Esophagus (tissue), 2 donors: ENCODE measurements around the gene MMD. TPM values are rescaled to one million over a fixed set of nuclear protein-coding genes. Genes with fewer than 3 reads are reported as not detected.
"Not testable (repeated sequence)": the region's sequence is repeated elsewhere in the genome, so short reads cannot be mapped to it uniquely, and the experiment has no call there.

ENCODE experiments used
- H3K27ac ChIP-seq, 2 donors: one replicate each; pipeline ENCODE4 v1.5.1; 2013; ENCODE audit warnings: low read depth in 2 of 2, mild to moderate bottlenecking in 2 of 2, inconsistent platforms in 1 of 2, low read length in 1 of 2, moderate library complexity in 1 of 2
- H3K27me3 ChIP-seq, 2 donors: one replicate each; pipeline ENCODE4 v1.6.1; 2013; ENCODE audit warnings: low read length in 2 of 2, control low read depth in 1 of 2, mild to moderate bottlenecking in 1 of 2; ENCODE audit not compliant: insufficient read depth in 2 of 2, control insufficient read depth in 1 of 2
- H3K36me3 ChIP-seq, 2 donors: one replicate each; pipeline ENCODE4 v1.6.1; 2013; ENCODE audit warnings: low read length in 1 of 2; ENCODE audit not compliant: control insufficient read depth in 2 of 2, insufficient read depth in 2 of 2
- H3K4me1 ChIP-seq, 2 donors: one replicate each; pipeline ENCODE4 v1.6.1; 2013; ENCODE audit warnings: low read length in 1 of 2; ENCODE audit not compliant: control insufficient read depth in 2 of 2, insufficient read depth in 2 of 2
- H3K4me3 ChIP-seq, 2 donors: one replicate each; pipeline ENCODE4 v1.5.1; 2013; ENCODE audit warnings: low read length in 2 of 2, mild to moderate bottlenecking in 2 of 2, low read depth in 1 of 2, moderate library complexity in 1 of 2
- H3K9me3 ChIP-seq, 2 donors: one replicate each; pipeline ENCODE4 v1.6.1; 2013; ENCODE audit warnings: mild to moderate bottlenecking in 2 of 2, low read depth in 1 of 2, low read length in 1 of 2, moderate library complexity in 1 of 2; ENCODE audit not compliant: control insufficient read depth in 2 of 2, insufficient read depth in 1 of 2
- WGBS, 2 donors: extraction: QIAGEN DNeasy Blood & Tissue Kit; methylation state at CpG; one replicate each; pipeline ENCODE4 v1.1.7; 2013; 5-methylcytosine and 5-hydroxymethylcytosine counted together
- polyA plus RNA-seq, 2 donors: library from polyadenylated mRNA; stranded (reverse); fragments of 200-250 nt; gene quantifications; one replicate each; pipeline ENCODE4 v1.2.3, GENCODE V29; 2013
- donor health status: healthy with polysubstance abuse.
- donor health status: Bipolar disorder and iron deficiency.

MMD gene
- polyA plus RNA-seq, 2 donors: 2.7 to 3.5 TPM

DNA sequence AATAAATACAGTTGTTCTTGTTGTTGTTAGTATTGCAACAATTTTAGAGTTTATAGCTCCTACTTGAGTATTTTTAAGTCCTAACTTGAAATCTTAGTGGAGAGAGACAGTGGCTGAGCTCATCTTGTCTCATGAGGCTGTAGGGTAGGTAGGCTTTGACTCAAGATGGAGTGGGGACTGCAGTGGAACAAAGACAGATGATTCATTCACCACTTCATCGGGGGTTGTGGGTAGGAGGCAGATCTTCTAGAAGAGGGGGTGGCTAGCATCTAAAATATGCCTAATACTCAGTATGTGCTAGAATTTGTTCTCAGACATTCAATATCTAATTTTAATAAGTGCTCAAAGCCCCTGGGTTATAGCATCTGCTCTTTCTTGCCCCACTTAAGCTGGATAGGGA, 13.1 kb upstream of the MMD start:
- no peaks in the 10 kb centered on the region for H3K36me3 ChIP-seq
- H3K4me1 ChIP-seq: no peaks in the 10 kb centered on the region
- no peak overlapping the region for H3K27ac ChIP-seq
- WGBS, 2 donors: 63 to 74% methylated on average over 1 of the region's 1 CpG
- H3K9me3 ChIP-seq: no peaks in the 10 kb centered on the region
- H3K27me3 ChIP-seq: no peaks in the 10 kb centered on the region
- no peak overlapping the region for H3K4me3 ChIP-seq

DNA sequence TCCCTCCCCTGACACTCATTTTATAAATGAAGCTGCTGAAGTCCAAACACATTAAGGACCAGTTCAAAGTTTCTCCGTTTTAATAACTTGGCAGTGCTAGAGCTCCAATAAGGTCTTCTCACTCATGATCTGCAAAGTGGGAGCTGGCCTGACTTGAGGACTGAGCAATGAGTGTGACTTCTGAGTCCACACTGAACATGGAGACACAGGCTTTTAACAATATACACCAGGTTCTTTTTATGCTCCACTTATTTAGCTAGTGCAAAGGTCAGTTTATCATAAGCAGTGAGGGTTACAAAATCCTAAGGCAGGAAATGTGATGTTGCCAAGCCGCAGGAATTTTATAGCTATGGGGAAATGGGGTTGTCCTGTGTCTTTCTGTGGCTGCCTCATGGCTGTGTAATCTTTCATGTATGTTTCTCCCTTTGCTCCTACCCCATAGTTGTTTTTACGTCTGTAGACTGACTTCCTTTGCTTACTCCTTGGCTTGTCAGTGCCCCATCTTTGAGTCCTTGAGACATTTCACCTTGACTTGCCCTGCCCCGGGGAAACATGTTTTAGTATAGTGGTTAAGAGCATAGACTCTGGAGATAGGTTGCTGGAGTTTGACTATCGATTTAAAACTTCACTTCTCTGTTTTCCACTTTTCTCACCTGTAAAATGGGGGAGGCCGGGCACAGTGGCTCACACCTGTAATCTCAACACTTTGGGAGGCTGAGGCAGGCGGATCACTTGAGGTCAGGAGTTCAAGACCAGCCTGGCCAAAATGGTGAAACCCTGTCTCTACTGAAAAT, 12.2 kb upstream of the MMD start:
- H3K9me3 ChIP-seq: no peaks in the 10 kb centered on the region
- no peaks in the 10 kb centered on the region for H3K27me3 ChIP-seq
- H3K36me3 ChIP-seq: no peaks in the 10 kb centered on the region
- no peak overlapping the region for H3K4me3 ChIP-seq
- H3K4me1 ChIP-seq: no peaks in the 10 kb centered on the region
- WGBS, 2 donors: 62 to 68% methylated on average over 7 of the region's 7 CpGs
- no peak overlapping the region for H3K27ac ChIP-seq

DNA sequence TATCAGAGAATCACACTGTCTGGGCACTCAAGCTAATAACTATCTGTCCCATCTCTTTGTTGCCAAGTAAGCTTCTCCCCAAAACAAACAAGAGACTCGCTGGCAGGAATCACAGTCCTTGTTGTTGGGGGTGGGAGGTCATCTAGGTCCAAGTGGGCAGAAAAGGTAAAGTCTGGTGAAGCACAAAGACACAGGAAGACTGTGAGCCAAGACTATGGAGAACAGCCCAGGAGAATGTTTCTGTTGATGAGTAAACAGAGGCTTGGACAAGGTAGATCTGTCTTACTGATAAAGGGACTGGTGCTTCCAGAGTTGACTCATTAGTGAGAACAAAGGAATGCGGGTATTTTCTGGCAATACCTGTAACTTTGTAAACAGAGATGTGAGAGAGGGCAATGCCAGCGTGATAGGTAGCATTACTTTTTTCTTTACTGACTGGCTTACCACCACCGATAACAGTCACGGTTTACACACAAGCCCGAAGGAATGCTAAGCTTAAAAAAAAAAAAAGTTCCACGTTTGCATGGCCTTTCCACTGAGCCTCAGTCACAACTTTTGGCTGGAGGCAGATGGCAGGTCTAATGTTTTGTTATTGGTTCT, 11.5 kb upstream of the MMD start:
- Histone ChIP-seq H3K9me3 (no peaks in the 10 kb centered on the region), H3K27ac (peak overlapping the region in 1 of 2 donors; percentile 13), H3K4me1 (no peaks in the 10 kb centered on the region), H3K36me3 (no peaks in the 10 kb centered on the region), H3K27me3 (no peaks in the 10 kb centered on the region), H3K4me3 (no peak overlapping the region)
- whole genome bisulfite sequencing, 2 donors: 33 to 39% methylated on average over 7 of the region's 7 CpGs

DNA sequence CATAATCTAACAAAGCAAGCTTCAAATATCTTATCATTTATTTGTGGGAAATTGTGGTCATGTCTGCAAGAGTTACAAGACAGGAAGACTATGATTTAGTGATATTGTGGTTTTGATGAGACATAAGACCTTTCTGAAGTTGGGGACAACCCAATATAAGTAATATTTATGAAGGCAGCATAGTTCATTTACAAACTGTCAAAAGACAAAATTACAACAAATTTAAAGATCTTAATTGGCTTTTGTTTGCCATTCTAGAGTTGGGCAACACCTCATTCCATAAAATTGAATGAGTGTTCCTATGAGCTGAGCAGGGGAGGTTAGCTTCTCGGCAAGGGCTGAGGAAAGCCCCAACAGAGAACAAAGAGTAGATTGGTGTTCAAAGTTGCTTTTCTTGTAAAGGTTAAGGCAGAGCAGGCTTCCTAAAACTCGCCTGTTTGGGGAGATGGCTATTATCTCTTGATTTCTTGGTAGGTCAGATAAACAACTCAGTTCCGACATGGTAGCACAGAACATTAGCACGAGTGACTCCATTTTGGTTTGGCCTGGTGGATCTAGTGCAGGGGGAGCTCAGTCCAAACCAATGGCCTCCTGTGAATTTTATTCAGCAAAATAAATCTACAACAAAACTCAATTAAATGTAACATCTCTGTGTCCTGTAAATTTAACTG, 10.9 kb upstream of the MMD start:
- H3K27ac ChIP-seq: peak overlapping the region in 1 of 2 donors; percentile 13
- no peaks in the 10 kb centered on the region for H3K4me1 ChIP-seq
- H3K4me3 ChIP-seq: no peak overlapping the region
- 80 to 83% methylated on average over 4 of the region's 4 CpGs for WGBS, 2 donors
- H3K27me3 ChIP-seq: no peaks in the 10 kb centered on the region
- H3K9me3 ChIP-seq: no peaks in the 10 kb centered on the region
- no peaks in the 10 kb centered on the region for H3K36me3 ChIP-seq

DNA sequence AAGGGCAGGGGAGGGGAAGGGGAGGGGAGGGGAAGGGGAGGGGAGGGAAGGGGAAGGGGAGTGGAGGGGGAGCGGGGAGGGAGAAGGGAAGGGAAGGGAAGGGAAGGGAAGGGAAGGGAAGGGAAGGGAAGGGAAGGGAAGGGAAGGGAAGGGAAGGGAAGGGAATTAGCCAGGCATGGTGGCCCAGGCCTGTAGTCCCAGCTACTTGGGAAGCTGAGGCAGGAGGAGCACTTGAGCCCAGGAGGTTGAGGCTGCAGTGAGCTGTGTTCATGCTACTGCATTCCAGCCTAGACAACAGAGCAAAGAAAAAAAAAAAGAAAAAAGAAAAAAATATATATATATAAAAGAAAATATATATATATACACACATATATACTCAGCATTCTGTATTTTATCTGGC, 10.3 kb upstream of the MMD start:
- not testable (repeated sequence) for H3K4me1 ChIP-seq, H3K9me3 ChIP-seq, H3K27ac ChIP-seq, H3K4me3 ChIP-seq, H3K36me3 ChIP-seq, H3K27me3 ChIP-seq
- WGBS, 2 donors: no CpG with 5 or more reads among the region's 1 CpG

DNA sequence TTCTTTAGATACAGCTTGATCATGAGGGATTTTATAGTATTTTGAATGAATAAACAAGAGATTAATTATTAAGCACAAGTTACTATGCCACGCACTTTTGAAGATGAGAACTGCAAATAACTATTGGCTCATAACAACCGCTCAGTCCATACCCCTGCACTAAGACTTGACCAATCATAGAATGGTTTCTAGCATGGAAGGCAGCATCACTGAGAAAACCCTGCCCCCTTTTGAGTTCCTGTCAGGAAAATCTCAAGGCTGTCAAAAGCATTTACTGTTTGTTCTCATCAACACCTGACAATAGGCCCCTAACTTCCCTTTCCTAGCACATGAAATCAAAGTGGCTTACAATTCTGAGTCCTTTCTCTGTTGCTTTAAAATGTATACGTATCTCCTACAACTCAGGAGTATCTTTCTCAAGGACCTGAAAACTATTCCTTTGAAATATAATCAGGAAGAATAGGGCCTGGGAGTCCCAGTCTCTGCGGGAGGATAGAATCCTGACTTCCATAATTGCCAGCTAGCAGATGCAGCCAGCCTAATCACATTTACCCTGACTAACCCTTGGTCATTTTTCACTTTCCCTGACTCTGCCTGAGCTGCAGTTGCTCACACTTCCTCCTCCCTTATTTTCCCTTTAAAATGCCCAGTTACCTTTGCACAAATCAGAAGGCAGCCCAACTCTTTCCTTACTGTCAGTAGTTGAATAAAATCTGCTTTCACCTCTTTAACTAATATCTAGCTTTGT, 9.1 kb upstream of the MMD start:
- no peaks in the 10 kb centered on the region for H3K36me3 ChIP-seq
- no peak overlapping the region for H3K27ac ChIP-seq
- H3K9me3 ChIP-seq: no peaks in the 10 kb centered on the region
- H3K4me1 ChIP-seq: no peaks in the 10 kb centered on the region
- H3K27me3 ChIP-seq: no peaks in the 10 kb centered on the region
- 63 to 76% methylated on average over 4 of the region's 4 CpGs for WGBS, 2 donors
- H3K4me3 ChIP-seq: no peak overlapping the region

DNA sequence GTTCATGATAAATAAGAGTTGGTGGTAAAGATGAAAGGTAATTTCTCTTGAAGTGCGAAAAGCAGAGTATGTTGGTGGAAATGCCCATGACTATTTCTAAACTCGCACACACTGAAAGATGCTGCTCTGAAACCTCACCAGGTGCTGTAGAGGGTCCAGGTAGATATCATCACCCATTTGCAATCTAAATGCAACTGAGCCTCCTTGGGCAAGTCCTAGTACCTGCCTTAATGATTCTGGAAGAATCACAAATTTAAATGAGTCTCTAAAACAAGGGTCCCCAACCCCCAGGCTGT, 5.9 kb upstream of the MMD start:
- H3K4me1 ChIP-seq: no peaks in the 10 kb centered on the region
- H3K36me3 ChIP-seq: no peaks in the 10 kb centered on the region
- H3K9me3 ChIP-seq: no peaks in the 10 kb centered on the region
- WGBS, 2 donors: 88 to 89% methylated on average over 2 of the region's 2 CpGs
- H3K4me3 ChIP-seq: no peak overlapping the region
- no peaks in the 10 kb centered on the region for H3K27me3 ChIP-seq
- no peak overlapping the region for H3K27ac ChIP-seq

DNA sequence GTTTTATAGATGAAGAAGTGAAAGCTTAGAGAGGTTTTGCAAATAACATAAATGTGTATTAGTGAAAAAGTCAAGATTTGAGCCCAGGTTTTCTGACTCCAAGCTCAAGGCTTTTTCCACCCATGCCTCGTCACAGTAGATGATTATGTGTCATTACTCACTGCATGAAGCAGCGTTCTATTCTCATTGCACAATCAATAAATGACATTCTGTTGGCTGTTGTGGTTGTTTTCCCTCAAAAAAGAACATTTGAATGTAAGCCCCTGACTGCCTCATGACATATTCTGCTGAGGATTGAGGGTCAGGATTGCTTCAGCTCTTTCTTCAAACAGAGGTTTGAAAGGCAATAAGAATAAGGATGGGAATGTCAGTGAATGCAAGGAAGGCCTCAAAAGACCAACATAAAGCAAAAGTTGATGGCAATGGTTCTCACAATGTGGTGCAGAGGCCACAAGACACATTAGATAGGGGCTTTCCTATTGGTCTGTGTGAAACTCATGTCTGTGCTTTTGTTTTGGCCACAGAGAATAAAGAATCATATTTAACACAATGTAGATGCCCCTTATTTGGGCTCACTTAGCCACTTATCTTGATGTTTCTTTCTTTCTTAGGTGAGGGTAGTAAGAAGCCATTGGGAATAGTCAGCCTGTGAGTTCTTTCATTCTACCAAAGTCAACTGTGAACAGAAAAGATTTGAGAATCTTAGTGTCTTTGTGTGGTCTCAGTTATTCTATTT, 5.4 kb upstream of the MMD start:
- Histone ChIP-seq H3K27ac (no peak overlapping the region), H3K36me3 (no peaks in the 10 kb centered on the region), H3K9me3 (no peaks in the 10 kb centered on the region), H3K4me3 (no peak overlapping the region), H3K27me3 (no peaks in the 10 kb centered on the region), H3K4me1 (no peaks in the 10 kb centered on the region)
- WGBS, 2 donors: 36 to 41% methylated on average over 2 of the region's 2 CpGs

DNA sequence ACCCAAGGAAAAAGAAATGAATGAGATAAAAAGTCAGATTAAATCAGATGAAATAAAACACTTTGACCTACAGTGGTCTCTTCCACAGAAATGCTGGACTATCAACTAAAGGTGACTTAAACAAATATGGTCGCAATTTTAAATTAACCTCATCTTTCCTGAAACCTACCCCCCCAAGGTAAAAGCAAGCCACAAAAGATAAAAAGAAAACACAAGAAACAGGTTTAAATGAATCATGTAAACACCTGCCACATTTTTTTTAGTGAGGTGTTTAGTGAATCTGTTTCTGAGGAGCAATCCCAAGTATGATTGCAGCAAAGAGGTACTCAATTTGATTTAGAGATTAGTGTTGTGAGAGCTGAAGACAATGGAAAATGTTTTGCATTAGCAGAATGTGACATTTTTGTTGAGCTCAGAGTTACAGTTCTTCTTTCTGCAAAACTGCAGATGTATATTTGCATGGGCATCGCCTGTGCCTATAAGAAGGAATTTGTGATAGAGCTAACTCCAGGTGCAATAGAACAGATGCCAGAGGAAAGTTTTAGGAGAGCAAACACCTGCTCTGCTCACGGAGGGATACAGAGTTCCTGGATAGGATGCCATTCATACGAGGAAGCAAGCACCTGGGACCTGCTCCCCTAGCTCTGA, 3.4 kb upstream of the MMD start:
- no peak overlapping the region for H3K27ac ChIP-seq
- no peaks in the 10 kb centered on the region for H3K27me3 ChIP-seq
- no peak overlapping the region for H3K4me3 ChIP-seq
- no peaks in the 10 kb centered on the region for H3K36me3 ChIP-seq
- no peaks in the 10 kb centered on the region for H3K9me3 ChIP-seq
- WGBS, 2 donors: 57% methylated on average over 4 of the region's 4 CpGs
- peaks cover 0 to 3% of the 10 kb centered on the region in 2 donors for H3K4me1 ChIP-seq
